ENCODE results near the gene CD2AP. TPM values are rescaled to one million over a fixed set of nuclear protein-coding genes. Genes with fewer than 3 reads are reported as not detected.

CD2AP gene
- total and polyA plus RNA-seq, 4 donors = 8.5 to 28.8 (median 16.7) TPM

DNA sequence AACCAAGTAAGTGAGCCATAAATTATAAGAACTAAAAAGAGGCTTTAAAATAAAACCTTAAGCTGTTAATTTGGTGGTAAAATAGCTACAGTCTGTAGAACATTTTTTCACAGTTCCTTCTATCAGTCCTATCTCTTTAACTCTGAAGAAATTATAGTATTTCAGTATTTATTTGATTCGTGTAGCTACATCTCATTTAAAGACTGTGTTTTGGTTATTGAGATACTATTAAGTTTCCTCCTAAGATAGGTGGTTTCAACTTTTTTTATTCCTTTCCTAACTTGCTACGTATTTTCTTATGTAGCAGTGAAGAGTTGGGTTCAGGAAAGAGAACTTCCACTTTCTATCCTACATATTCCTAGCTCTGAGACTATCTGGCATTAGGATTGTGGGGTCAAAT lies 97.2 kb downstream of the CD2AP start:
- WGBS (ENCODE audit: insufficient coverage) = no CpG with 5 or more reads among the region's 2 CpGs
- no peak overlapping the region for H3K27ac ChIP-seq (ENCODE audit: low read depth, low read length)
- no peak for DNase-seq (ENCODE audit: low read depth in 4 of 6, low spot score in 6 of 6)
- H3K9me3 ChIP-seq (ENCODE audit: control insufficient read depth, insufficient read depth, low read length) = no peaks in the 10 kb centered on the region
- no peaks in the 10 kb centered on the region for H3K27me3 ChIP-seq (ENCODE audit: control insufficient read depth, insufficient read depth, low read length)
- H3K4me1 ChIP-seq (ENCODE audit: control insufficient read depth, insufficient read depth, low read length) = no peaks in the 10 kb centered on the region
- H3K36me3 ChIP-seq (ENCODE audit: control insufficient read depth, insufficient read depth, low read length) = no peaks in the 10 kb centered on the region
- H3K4me3 ChIP-seq (ENCODE audit: low read depth, low read length) = no peak overlapping the region

GRCh38 chr6:47579040-47579439 lies 101.5 kb downstream of the CD2AP start:
- H3K27me3 ChIP-seq (ENCODE audit: control insufficient read depth, insufficient read depth, low read length) = no peaks in the 10 kb centered on the region
- WGBS (ENCODE audit: insufficient coverage) = 100% methylated on average over 2 of the region's 4 CpGs
- H3K36me3 ChIP-seq (ENCODE audit: control insufficient read depth, insufficient read depth, low read length) = peaks cover 3% of the 10 kb centered on the region
- H3K4me1 ChIP-seq (ENCODE audit: control insufficient read depth, insufficient read depth, low read length) = no peaks in the 10 kb centered on the region
- no peak for DNase-seq (ENCODE audit: low read depth in 4 of 6, low spot score in 6 of 6)
- no peak overlapping the region for H3K4me3 ChIP-seq (ENCODE audit: low read depth, low read length)
- no peaks in the 10 kb centered on the region for H3K9me3 ChIP-seq (ENCODE audit: control insufficient read depth, insufficient read depth, low read length)
- H3K27ac ChIP-seq (ENCODE audit: low read depth, low read length) = no peak overlapping the region

DNA sequence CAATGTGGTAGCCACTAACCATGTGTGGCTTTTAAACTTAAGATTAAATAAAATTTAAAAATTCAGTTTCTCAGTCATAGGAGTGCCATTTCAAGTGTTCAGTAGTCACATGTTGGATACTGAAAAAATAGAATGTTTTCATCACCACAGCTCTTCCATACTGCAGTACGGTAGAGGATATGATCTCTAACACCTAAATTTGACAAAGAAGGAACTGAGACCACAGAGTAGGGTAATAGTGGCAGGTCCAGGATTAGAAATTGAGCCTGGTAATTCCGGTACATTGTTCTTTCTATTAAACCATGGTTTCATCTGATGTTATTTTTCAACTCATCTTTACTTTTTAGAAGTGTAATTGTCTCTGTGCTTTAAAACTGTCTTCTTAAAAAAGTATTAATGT lies 104.0 kb downstream of the CD2AP start:
- no peaks in the 10 kb centered on the region for H3K4me1 ChIP-seq (ENCODE audit: control insufficient read depth, insufficient read depth, low read length)
- no peak overlapping the region for H3K27ac ChIP-seq (ENCODE audit: low read depth, low read length)
- H3K36me3 ChIP-seq (ENCODE audit: control insufficient read depth, insufficient read depth, low read length) = peaks cover 3% of the 10 kb centered on the region
- H3K9me3 ChIP-seq (ENCODE audit: control insufficient read depth, insufficient read depth, low read length) = no peaks in the 10 kb centered on the region
- no CpG with 5 or more reads among the region's 2 CpGs for WGBS (ENCODE audit: insufficient coverage)
- DNase-seq (ENCODE audit: low read depth in 4 of 6, low spot score in 6 of 6) = no peak
- no peak overlapping the region for H3K4me3 ChIP-seq (ENCODE audit: low read depth, low read length)
- no peaks in the 10 kb centered on the region for H3K27me3 ChIP-seq (ENCODE audit: control insufficient read depth, insufficient read depth, low read length)

DNA sequence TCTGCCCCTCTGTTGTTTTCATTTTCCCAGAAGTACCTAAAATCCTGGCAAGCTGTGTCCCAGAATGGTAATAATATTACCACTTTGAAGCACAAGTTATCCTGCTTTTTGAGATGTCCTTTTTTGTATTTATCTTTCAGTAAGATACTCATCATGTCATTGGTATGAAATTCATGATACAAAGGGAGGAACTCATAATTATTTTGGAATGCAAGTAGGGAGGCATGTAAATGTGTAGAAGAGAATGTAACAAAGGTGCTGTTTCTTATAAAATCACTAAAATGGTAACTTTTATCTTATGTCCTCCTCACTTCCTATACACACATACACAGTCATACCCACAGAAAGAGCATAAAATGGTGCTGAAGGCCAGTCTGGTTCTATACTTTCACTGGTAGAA lies 109.9 kb downstream of the CD2AP start:
- Histone ChIP-seq H3K27ac (ENCODE audit: low read depth, low read length) (no peak overlapping the region), H3K27me3 (ENCODE audit: control insufficient read depth, insufficient read depth, low read length) (no peaks in the 10 kb centered on the region), H3K36me3 (ENCODE audit: control insufficient read depth, insufficient read depth, low read length) (peaks cover 3% of the 10 kb centered on the region), H3K4me3 (ENCODE audit: low read depth, low read length) (no peak overlapping the region), H3K4me1 (ENCODE audit: control insufficient read depth, insufficient read depth, low read length) (no peaks in the 10 kb centered on the region), H3K9me3 (ENCODE audit: control insufficient read depth, insufficient read depth, low read length) (no peaks in the 10 kb centered on the region)
- no peak for DNase-seq (ENCODE audit: low read depth in 4 of 6, low spot score in 6 of 6)

DNA sequence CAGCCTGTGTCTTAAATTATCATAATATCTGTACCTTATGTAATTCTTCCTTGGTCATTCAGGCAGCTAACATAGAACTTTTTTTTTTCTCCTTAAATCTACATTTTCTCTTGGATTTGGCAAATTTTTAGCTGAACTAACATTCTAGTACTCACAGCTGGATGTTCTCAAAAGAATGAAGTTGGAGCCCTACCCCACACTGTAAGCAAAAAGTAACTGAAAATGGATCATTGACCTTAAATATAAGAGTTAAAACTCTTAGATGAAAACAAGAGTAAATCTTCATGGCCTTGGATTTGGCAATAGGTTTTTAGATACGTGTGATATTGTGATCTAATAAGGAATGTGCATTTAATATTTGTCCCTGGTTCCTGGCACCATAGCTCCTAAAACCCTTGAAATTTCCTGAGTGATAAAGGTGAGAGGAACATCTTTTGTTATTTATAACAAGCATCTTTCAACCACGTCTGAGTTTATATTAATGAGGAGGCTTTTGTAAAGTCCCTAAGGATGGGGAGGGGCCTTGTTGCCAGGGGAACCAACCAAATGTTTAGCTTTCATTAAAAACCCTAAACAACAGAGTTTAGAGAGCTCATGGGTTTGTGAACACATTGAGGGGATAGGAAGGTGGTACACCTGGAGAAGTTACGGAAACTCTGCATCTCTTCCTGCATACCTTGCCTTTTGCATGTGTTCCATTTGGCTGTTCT lies 114.7 kb downstream of the CD2AP start:
- H3K4me1 ChIP-seq (ENCODE audit: control insufficient read depth, insufficient read depth, low read length) = no peaks in the 10 kb centered on the region
- no CpG with 5 or more reads among the region's 3 CpGs for WGBS (ENCODE audit: insufficient coverage)

GRCh38 chr6:47593979-47594378 lies 116.4 kb downstream of the CD2AP start:
- 100% methylated on average over 1 of the region's 3 CpGs for WGBS (ENCODE audit: insufficient coverage)
- no peak for DNase-seq (ENCODE audit: low read depth in 4 of 6, low spot score in 6 of 6)

More for the DNA sequence above, 114.7 kb downstream of the CD2AP start:
- peaks cover 3% of the 10 kb centered on the region for H3K36me3 ChIP-seq (ENCODE audit: control insufficient read depth, insufficient read depth, low read length)
- no peak overlapping the region for H3K27ac ChIP-seq (ENCODE audit: low read depth, low read length)
- no peak for DNase-seq (ENCODE audit: low read depth in 4 of 6, low spot score in 6 of 6)
- H3K4me3 ChIP-seq (ENCODE audit: low read depth, low read length) = no peak overlapping the region
- H3K27me3 ChIP-seq (ENCODE audit: control insufficient read depth, insufficient read depth, low read length) = no peaks in the 10 kb centered on the region
- H3K9me3 ChIP-seq (ENCODE audit: control insufficient read depth, insufficient read depth, low read length) = no peaks in the 10 kb centered on the region

DNA sequence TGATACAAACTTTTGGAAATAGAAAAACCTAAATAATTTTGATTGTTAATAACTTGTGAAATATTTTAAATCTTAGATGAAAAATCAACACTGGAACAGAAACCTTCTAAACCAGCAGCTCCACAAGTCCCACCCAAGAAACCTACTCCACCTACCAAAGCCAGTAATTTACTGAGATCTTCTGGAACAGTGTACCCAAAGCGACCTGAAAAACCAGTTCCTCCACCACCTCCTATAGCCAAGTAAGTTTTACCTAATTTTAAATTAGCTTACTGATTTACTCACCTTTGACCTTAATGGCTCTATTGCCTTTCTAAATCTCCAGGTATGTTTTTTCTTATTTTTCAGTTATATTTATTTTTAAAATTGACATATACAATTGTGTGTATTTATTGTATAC lies 118.2 kb downstream of the CD2AP start:
- Histone ChIP-seq H3K27me3 (ENCODE audit: control insufficient read depth, insufficient read depth, low read length) (no peaks in the 10 kb centered on the region), H3K4me3 (ENCODE audit: low read depth, low read length) (no peak overlapping the region), H3K36me3 (ENCODE audit: control insufficient read depth, insufficient read depth, low read length) (peaks cover 9% of the 10 kb centered on the region), H3K27ac (ENCODE audit: low read depth, low read length) (no peak overlapping the region), H3K9me3 (ENCODE audit: control insufficient read depth, insufficient read depth, low read length) (no peaks in the 10 kb centered on the region), H3K4me1 (ENCODE audit: control insufficient read depth, insufficient read depth, low read length) (no peaks in the 10 kb centered on the region)
- WGBS (ENCODE audit: insufficient coverage) = 100% methylated on average over 1 of the region's 1 CpG
- no peak for DNase-seq (ENCODE audit: low read depth in 4 of 6, low spot score in 6 of 6)

More at GRCh38 chr6:47593979-47594378, 116.4 kb downstream of the CD2AP start:
- Histone ChIP-seq H3K4me1 (ENCODE audit: control insufficient read depth, insufficient read depth, low read length) (no peaks in the 10 kb centered on the region), H3K9me3 (ENCODE audit: control insufficient read depth, insufficient read depth, low read length) (no peaks in the 10 kb centered on the region), H3K36me3 (ENCODE audit: control insufficient read depth, insufficient read depth, low read length) (peaks cover 9% of the 10 kb centered on the region), H3K4me3 (ENCODE audit: low read depth, low read length) (no peak overlapping the region), H3K27me3 (ENCODE audit: control insufficient read depth, insufficient read depth, low read length) (no peaks in the 10 kb centered on the region), H3K27ac (ENCODE audit: low read depth, low read length) (no peak overlapping the region)

DNA sequence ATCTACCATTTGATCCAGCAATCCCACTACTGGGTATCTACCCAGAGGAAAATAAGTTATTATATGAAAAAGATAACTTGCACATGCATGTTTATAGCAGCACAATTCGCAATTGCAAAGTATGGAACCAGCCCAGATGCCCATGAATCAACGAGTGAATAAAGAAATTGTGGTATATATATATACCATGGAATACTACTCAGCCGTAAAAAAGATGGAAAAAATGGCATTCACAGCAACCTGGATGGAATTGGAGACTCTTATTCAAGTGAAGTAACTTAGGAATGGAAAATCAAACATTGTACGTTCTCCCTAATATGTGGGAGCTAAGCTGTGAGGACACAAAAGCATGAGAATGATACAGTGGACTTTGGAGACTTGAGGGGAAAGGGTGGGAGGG lies 120.8 kb downstream of the CD2AP start:
- H3K4me3 ChIP-seq (ENCODE audit: low read depth, low read length) = no peak overlapping the region
- H3K36me3 ChIP-seq (ENCODE audit: control insufficient read depth, insufficient read depth, low read length) = peaks cover 9% of the 10 kb centered on the region
- no peaks in the 10 kb centered on the region for H3K4me1 ChIP-seq (ENCODE audit: control insufficient read depth, insufficient read depth, low read length)
- no peak overlapping the region for H3K27ac ChIP-seq (ENCODE audit: low read depth, low read length)
- H3K9me3 ChIP-seq (ENCODE audit: control insufficient read depth, insufficient read depth, low read length) = no peaks in the 10 kb centered on the region
- DNase-seq (ENCODE audit: low read depth in 4 of 6, low spot score in 6 of 6) = no peak
- no peaks in the 10 kb centered on the region for H3K27me3 ChIP-seq (ENCODE audit: control insufficient read depth, insufficient read depth, low read length)
- WGBS (ENCODE audit: insufficient coverage) = 0% methylated on average over 1 of the region's 4 CpGs

GRCh38 chr6:47599512-47599911 lies 121.9 kb downstream of the CD2AP start:
- no peak for DNase-seq (ENCODE audit: low read depth in 4 of 6, low spot score in 6 of 6)
- no CpG with 5 or more reads among the region's 1 CpG for WGBS (ENCODE audit: insufficient coverage)
- H3K4me1 ChIP-seq (ENCODE audit: control insufficient read depth, insufficient read depth, low read length) = no peaks in the 10 kb centered on the region

DNA sequence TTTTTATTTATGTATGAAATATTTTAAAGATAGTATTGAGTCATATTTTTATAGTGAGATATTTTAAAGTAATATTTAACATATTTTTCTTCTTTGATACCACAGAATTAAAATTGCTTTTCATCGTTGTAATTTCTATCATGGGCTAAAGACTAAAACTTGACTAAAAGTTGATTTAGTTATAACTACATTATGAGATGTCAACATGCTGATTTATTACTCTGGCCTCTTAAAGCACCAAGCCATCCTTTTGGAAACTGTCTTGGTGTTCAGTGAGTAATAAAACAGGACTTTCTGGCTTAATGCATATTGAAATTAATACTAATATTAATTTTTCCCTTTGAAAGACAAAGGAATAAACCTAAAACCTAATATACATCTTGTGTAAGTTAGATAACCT lies 125.6 kb downstream of the CD2AP start:
- H3K4me3 ChIP-seq (ENCODE audit: low read depth, low read length) = no peak overlapping the region
- no peak overlapping the region for H3K27ac ChIP-seq (ENCODE audit: low read depth, low read length)
- DNase-seq (ENCODE audit: low read depth in 4 of 6, low spot score in 6 of 6) = no peak
- H3K27me3 ChIP-seq (ENCODE audit: control insufficient read depth, insufficient read depth, low read length) = no peaks in the 10 kb centered on the region
- no peaks in the 10 kb centered on the region for H3K4me1 ChIP-seq (ENCODE audit: control insufficient read depth, insufficient read depth, low read length)
- no peaks in the 10 kb centered on the region for H3K9me3 ChIP-seq (ENCODE audit: control insufficient read depth, insufficient read depth, low read length)
- no CpG with 5 or more reads among the region's 1 CpG for WGBS (ENCODE audit: insufficient coverage)
- no peaks in the 10 kb centered on the region for H3K36me3 ChIP-seq (ENCODE audit: control insufficient read depth, insufficient read depth, low read length)

More at GRCh38 chr6:47599512-47599911, 121.9 kb downstream of the CD2AP start:
- Histone ChIP-seq H3K36me3 (ENCODE audit: control insufficient read depth, insufficient read depth, low read length) (peaks cover 9% of the 10 kb centered on the region), H3K9me3 (ENCODE audit: control insufficient read depth, insufficient read depth, low read length) (no peaks in the 10 kb centered on the region), H3K27me3 (ENCODE audit: control insufficient read depth, insufficient read depth, low read length) (no peaks in the 10 kb centered on the region), H3K27ac (ENCODE audit: low read depth, low read length) (no peak overlapping the region), H3K4me3 (ENCODE audit: low read depth, low read length) (no peak overlapping the region)
